Activated CD4-positive, alpha-beta T cell treated with anti-CD3 and anti-CD28 coated beads, Interleukin-2, Interleukin-4, amounts not matched to agents 100 ng/mL and 50 ng/mL, durations not matched to agents 16 hours and 8 hours (primary cell): ENCODE measurements around the gene FSTL4.
"Not testable (repeated sequence)": the region's sequence is repeated elsewhere in the genome, so short reads cannot be mapped to it uniquely, and the experiment has no call there.

ENCODE experiments used
- DNase-seq: peaks from one replicate; pipeline ENCODE4 v3.0.0-alpha.2; 2020; ENCODE audit warnings: low spot score

The FSTL4 gene

GRCh38 chr5:133220851-133221674 is 391.3 kb downstream of the FSTL4 start:
- no peak for DNase-seq

GRCh38 chr5:133219296-133219695 is 393.0 kb downstream of the FSTL4 start:
- DNase-seq = no peak

- not testable (repeated sequence) for DNase-seq
These were observed 396.2 kb downstream of the FSTL4 start for GRCh38 chr5:133216138-133216537.

- DNase-seq = no peak
These were observed 398.1 kb downstream of the FSTL4 start for GRCh38 chr5:133214153-133214820.

- no peak for DNase-seq
These were observed 406.7 kb downstream of the FSTL4 start for GRCh38 chr5:133205649-133206048.

- DNase-seq = no peak
These were observed 407.1 kb downstream of the FSTL4 start for GRCh38 chr5:133205204-133205603.

- no peak for DNase-seq
These were observed 408.7 kb downstream of the FSTL4 start for GRCh38 chr5:133203317-133204305.

- DNase-seq = no peak
These were observed 410.2 kb downstream of the FSTL4 start for GRCh38 chr5:133202066-133202665.

GRCh38 chr5:133201310-133201709 is 411.0 kb downstream of the FSTL4 start:
- DNase-seq = no peak

GRCh38 chr5:133200256-133200655 is 412.1 kb downstream of the FSTL4 start:
- no peak for DNase-seq

- no peak for DNase-seq
These were observed 412.7 kb downstream of the FSTL4 start for GRCh38 chr5:133199417-133200178.

- no peak for DNase-seq
These were observed 413.8 kb downstream of the FSTL4 start for GRCh38 chr5:133198511-133198910.

GRCh38 chr5:133196441-133197085 is 415.8 kb downstream of the FSTL4 start:
- no peak for DNase-seq

GRCh38 chr5:133195250-133195649 is 417.1 kb downstream of the FSTL4 start:
- no peak for DNase-seq

- DNase-seq = no peak
These were observed 418.5 kb downstream of the FSTL4 start for GRCh38 chr5:133193794-133194193.

- no peak for DNase-seq
These were observed 419.6 kb downstream of the FSTL4 start for GRCh38 chr5:133192716-133193115.

GRCh38 chr5:133189881-133190280 is 422.5 kb downstream of the FSTL4 start:
- no peak for DNase-seq

- no peak for DNase-seq
These were observed 432.9 kb downstream of the FSTL4 start for GRCh38 chr5:133179405-133179804.

- DNase-seq = not testable (repeated sequence)
These were observed 441.5 kb downstream of the FSTL4 start for GRCh38 chr5:133170756-133171387.

GRCh38 chr5:133164759-133165158 is 447.6 kb downstream of the FSTL4 start:
- DNase-seq = no peak
